Activated CD8-positive, alpha-beta memory T cell treated with anti-CD3 and anti-CD28 coated beads, Interleukin-2, amount 10 ng/mL, durations not matched to agents 7 days and 5 days (primary cell): ENCODE measurements around the gene SDHAF3. TPM values are rescaled to one million over a fixed set of nuclear protein-coding genes. Genes with fewer than 3 reads are reported as not detected.

Experiments
- ATAC-seq: fragments of 150-1000 bp; cut with Tn5 transposase; one replicate; pipeline ENCODE4 v1.10.0; 2021; ENCODE audit warnings: moderate library complexity
- CTCF ChIA-PET: fragments of 350-600 bp; sonication (Branson Sonifier 250); formaldehyde crosslinking; loops from one replicate; lab custom pipeline; 2021; ENCODE audit warnings: antibody characterized with exemption; lab: Charles Lee
- DNase-seq: peaks from one replicate; pipeline ENCODE4 v3.0.0-alpha.2; 2020
- H3K27ac Mint-ChIP-seq: one replicate; pipeline ENCODE4 v1.8.0; 2021; ENCODE audit warnings: mild to moderate bottlenecking, mixed read lengths
- H3K27me3 Mint-ChIP-seq: one replicate; pipeline ENCODE4 v1.8.0; 2021; ENCODE audit warnings: mixed read lengths
- H3K36me3 Mint-ChIP-seq: one replicate; pipeline ENCODE4 v1.8.0; 2021; ENCODE audit warnings: mild to moderate bottlenecking, mixed read lengths
- H3K4me1 Mint-ChIP-seq: one replicate; pipeline ENCODE4 v1.8.0; 2021; ENCODE audit warnings: mixed read lengths
- H3K4me3 Mint-ChIP-seq: one replicate; pipeline ENCODE4 v1.8.0; 2021; ENCODE audit warnings: mild to moderate bottlenecking, moderate library complexity, mixed read lengths
- H3K9me3 Mint-ChIP-seq: one replicate; pipeline ENCODE4 v1.8.0; 2022; ENCODE audit warnings: low read depth, mixed read lengths
- total RNA-seq, 2 experiments: library from RNA; stranded (reverse); gene quantifications; one replicate each; pipeline ENCODE4 v1.2.3, GENCODE V29; 2021

Gene SDHAF3
- total RNA-seq, 2 experiments from 2014 or later: 14.7 to 17.9 TPM

DNA sequence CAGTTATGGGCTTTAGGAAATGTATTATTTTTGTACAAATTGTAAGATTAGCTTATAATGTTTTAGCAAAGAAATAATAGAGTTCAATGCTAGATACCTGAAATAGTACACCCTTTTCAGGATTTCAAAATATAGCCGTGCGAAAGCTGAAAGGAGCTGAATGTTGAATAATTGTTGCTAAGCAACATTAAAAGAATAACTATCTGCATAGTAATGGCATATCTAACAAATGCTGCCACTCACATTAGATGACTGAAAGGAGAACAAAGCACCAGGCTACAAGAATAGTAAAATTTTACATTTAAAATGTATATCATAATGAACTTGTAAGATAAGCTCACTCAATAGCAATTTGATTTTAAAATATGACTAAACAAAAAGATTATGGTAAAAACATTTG is 82.5 kb downstream of the SDHAF3 start:
- no peaks in the 10 kb centered on the region for H3K4me1 Mint-ChIP-seq
- DNase-seq (no peak), ATAC-seq (no peak)
- CTCF ChIA-PET: interaction anchor here (1.5 kb wide), 1 partner anchor 636 kb away, joined by 3 read pairs; no protein-coding TSS in a partner anchor
- no peaks in the 10 kb centered on the region for H3K9me3 Mint-ChIP-seq
- no peak overlapping the region for H3K4me3 Mint-ChIP-seq
- no peak overlapping the region for H3K27ac Mint-ChIP-seq
- no peaks in the 10 kb centered on the region for H3K36me3 Mint-ChIP-seq
- peaks cover 13% of the 10 kb centered on the region for H3K27me3 Mint-ChIP-seq

GRCh38 chr7:97203957-97204356 is 86.5 kb downstream of the SDHAF3 start:
- Mint-ChIP-seq H3K36me3 (no peaks in the 10 kb centered on the region), H3K4me3 (no peak overlapping the region), H3K27me3 (no peaks in the 10 kb centered on the region), H3K9me3 (no peaks in the 10 kb centered on the region), H3K27ac (no peak overlapping the region), H3K4me1 (no peaks in the 10 kb centered on the region)
- no peak for DNase-seq
- no peak for ATAC-seq
- CTCF ChIA-PET: no interaction called here

GRCh38 chr7:97204821-97205220 is 87.3 kb downstream of the SDHAF3 start:
- no peaks in the 10 kb centered on the region for H3K9me3 Mint-ChIP-seq
- H3K36me3 Mint-ChIP-seq: no peaks in the 10 kb centered on the region
- no peaks in the 10 kb centered on the region for H3K4me1 Mint-ChIP-seq
- ATAC-seq (no peak), DNase-seq (no peak)
- no peak overlapping the region for H3K4me3 Mint-ChIP-seq
- H3K27ac Mint-ChIP-seq: no peak overlapping the region
- CTCF ChIA-PET: no interaction called here
- H3K27me3 Mint-ChIP-seq: no peaks in the 10 kb centered on the region

GRCh38 chr7:97215556-97215955 is 98.1 kb downstream of the SDHAF3 start:
- ATAC-seq (no peak), DNase-seq (no peak)
- no peaks in the 10 kb centered on the region for H3K9me3 Mint-ChIP-seq
- CTCF ChIA-PET: no interaction called here
- H3K27ac Mint-ChIP-seq: no peak overlapping the region
- no peak overlapping the region for H3K4me3 Mint-ChIP-seq
- no peaks in the 10 kb centered on the region for H3K27me3 Mint-ChIP-seq
- H3K36me3 Mint-ChIP-seq: no peaks in the 10 kb centered on the region
- no peaks in the 10 kb centered on the region for H3K4me1 Mint-ChIP-seq

- no peak overlapping the region for H3K4me3 Mint-ChIP-seq
- no peaks in the 10 kb centered on the region for H3K9me3 Mint-ChIP-seq
- H3K27me3 Mint-ChIP-seq: no peaks in the 10 kb centered on the region
- H3K36me3 Mint-ChIP-seq: no peaks in the 10 kb centered on the region
- no peak for ATAC-seq
- H3K27ac Mint-ChIP-seq: no peak overlapping the region
- CTCF ChIA-PET: no interaction called here
- no peak for DNase-seq
- no peaks in the 10 kb centered on the region for H3K4me1 Mint-ChIP-seq
Measured at GRCh38 chr7:97218767-97219166, 101.3 kb downstream of the SDHAF3 start.

DNA sequence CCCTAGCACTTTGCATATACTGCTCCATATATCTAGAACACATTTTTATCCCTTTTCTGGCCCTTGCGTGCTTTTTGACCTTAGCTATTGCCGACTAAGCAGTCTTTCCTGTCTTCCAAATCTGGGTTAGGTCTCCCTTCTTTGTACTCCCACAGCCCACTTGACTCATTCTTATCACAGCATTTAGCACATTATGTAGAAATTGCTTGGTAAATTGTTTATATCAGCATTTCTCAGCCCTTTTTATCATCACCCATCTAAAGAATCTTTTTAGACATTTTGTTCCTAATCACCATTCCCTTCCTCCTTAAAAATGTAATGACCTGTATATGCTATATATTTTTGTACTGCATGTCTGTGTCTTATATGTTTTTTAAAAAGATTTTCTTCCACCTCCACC is 101.7 kb downstream of the SDHAF3 start:
- H3K27me3 Mint-ChIP-seq: no peaks in the 10 kb centered on the region
- no peak overlapping the region for H3K27ac Mint-ChIP-seq
- H3K4me1 Mint-ChIP-seq: no peaks in the 10 kb centered on the region
- H3K9me3 Mint-ChIP-seq: no peaks in the 10 kb centered on the region
- H3K36me3 Mint-ChIP-seq: no peaks in the 10 kb centered on the region
- no peak for DNase-seq
- no peak for ATAC-seq
- H3K4me3 Mint-ChIP-seq: no peak overlapping the region
- CTCF ChIA-PET: no interaction called here

GRCh38 chr7:97224316-97224715 is 106.8 kb downstream of the SDHAF3 start:
- CTCF ChIA-PET: no interaction called here
- no peak overlapping the region for H3K27ac Mint-ChIP-seq
- H3K4me1 Mint-ChIP-seq: no peaks in the 10 kb centered on the region
- DNase-seq (no peak), ATAC-seq (no peak)
- no peaks in the 10 kb centered on the region for H3K27me3 Mint-ChIP-seq
- no peak overlapping the region for H3K4me3 Mint-ChIP-seq
- no peaks in the 10 kb centered on the region for H3K9me3 Mint-ChIP-seq
- H3K36me3 Mint-ChIP-seq: no peaks in the 10 kb centered on the region

DNA sequence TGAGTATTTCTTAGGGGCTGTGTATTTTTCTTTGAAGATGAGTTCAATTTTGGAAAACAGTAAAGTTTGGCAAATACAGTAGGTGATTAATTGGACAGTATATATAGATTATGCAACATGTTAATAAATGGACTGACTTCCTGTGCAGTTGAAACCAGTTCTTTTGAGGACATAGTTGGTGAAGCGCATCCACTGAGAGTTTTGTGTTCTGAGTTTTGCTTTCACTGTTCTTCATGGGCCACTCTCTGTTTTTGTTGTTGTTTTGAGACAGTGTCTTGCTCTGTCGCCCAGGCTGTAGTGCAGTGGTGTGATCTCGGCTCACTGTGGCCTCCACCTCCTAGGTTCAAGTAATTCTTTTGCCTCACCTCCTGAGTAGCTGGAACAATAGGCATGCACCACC is 109.0 kb downstream of the SDHAF3 start:
- no peaks in the 10 kb centered on the region for H3K9me3 Mint-ChIP-seq
- H3K36me3 Mint-ChIP-seq: no peaks in the 10 kb centered on the region
- no peaks in the 10 kb centered on the region for H3K27me3 Mint-ChIP-seq
- no peak overlapping the region for H3K4me3 Mint-ChIP-seq
- no peak overlapping the region for H3K27ac Mint-ChIP-seq
- CTCF ChIA-PET: no interaction called here
- no peak for DNase-seq
- no peak for ATAC-seq
- no peaks in the 10 kb centered on the region for H3K4me1 Mint-ChIP-seq

Other genes with a start within 250 kb of the SDHAF3 start
- not detected for gene DLX6, start 112.1 kb upstream of the SDHAF3 start, total RNA-seq
- not detected for gene DLX5, start 92.9 kb upstream of the SDHAF3 start, total RNA-seq